Amniotic stem cell (primary cell): Measurements from ENCODE around the gene ANKRD6.

Experiments
- DNase-seq: peaks from one replicate; lab custom pipeline; 2025; lab: John Stamatoyannopoulos, UW

Gene ANKRD6

GRCh38 chr6:89509777-89510281 is 76.9 kb downstream of the ANKRD6 start:
- no peak for DNase-seq

DNA sequence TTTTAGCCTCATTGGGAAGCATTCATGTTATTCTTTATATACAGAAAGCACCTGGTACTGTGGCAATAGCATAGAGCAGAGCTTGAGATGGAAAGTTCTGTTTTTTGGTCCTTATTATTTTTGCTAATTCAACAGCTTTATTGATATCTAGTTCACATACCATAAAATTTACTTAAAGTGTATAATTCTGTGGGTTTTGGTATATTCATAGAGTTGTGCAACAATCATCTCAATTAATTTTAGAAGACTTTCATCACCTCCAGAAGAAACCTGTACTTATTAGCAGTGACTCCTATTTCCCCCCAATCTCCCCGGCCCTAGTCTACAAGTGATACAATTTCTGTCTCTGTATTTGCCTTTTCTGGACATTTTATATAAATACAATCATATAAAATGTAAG is 77.4 kb downstream of the ANKRD6 start:
- DNase-seq = no peak

- DNase-seq = no peak
Observed at GRCh38 chr6:89518352-89519055, 85.6 kb downstream of the ANKRD6 start.

GRCh38 chr6:89520736-89521135 is 87.8 kb downstream of the ANKRD6 start:
- DNase-seq = no peak

DNA sequence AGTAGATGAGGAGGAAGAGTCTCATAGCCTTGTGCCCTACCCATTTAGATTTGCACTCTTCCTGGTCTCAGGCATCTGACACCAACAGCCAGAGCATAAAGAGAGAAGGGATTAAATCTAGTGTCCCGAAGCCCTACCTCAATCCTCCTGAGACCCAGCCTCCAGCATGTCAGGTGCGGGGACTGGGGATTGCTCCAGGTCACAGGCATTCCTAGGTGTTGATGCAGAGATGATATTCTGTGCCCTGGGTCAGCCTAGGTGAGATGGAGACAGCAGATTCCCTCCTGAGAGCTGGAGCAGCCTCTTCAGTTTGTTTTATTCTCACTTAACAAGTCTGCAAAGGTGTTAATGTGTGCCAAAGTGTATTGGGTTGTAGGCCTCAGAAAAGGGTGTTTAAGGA is 89.8 kb downstream of the ANKRD6 start:
- no peak for DNase-seq

- DNase-seq = no peak
Observed at GRCh38 chr6:89525786-89526562, 93.0 kb downstream of the ANKRD6 start.

- no peak for DNase-seq
Observed at GRCh38 chr6:89526563-89526869, 93.6 kb downstream of the ANKRD6 start.

GRCh38 chr6:89527634-89528033 is 94.7 kb downstream of the ANKRD6 start:
- no peak for DNase-seq

GRCh38 chr6:89528866-89529265 is 95.9 kb downstream of the ANKRD6 start:
- DNase-seq = no peak

DNA sequence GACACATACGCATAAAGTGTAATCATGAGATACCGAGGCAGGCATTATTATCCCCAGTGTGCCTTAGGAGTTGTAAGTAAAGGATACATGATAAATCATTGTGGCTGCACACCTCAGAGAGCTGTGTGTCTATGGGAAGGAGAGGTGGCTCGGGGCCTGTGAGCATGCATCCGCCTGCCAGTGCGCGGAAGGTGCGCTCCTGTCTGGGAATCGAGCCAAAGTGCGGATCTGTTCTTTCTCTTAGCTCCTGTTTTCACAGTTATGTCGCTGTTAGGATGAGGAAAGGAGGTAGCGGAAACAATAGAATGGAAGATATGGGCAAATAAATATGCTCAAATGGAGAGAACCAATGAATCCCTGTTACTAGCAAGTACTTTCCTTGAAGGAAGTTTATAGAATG is 98.0 kb downstream of the ANKRD6 start:
- DNase-seq = no peak

- DNase-seq = no peak
Observed at GRCh38 chr6:89536231-89536630, 103.3 kb downstream of the ANKRD6 start.

GRCh38 chr6:89539779-89540178 is 106.8 kb downstream of the ANKRD6 start:
- no peak for DNase-seq

DNA sequence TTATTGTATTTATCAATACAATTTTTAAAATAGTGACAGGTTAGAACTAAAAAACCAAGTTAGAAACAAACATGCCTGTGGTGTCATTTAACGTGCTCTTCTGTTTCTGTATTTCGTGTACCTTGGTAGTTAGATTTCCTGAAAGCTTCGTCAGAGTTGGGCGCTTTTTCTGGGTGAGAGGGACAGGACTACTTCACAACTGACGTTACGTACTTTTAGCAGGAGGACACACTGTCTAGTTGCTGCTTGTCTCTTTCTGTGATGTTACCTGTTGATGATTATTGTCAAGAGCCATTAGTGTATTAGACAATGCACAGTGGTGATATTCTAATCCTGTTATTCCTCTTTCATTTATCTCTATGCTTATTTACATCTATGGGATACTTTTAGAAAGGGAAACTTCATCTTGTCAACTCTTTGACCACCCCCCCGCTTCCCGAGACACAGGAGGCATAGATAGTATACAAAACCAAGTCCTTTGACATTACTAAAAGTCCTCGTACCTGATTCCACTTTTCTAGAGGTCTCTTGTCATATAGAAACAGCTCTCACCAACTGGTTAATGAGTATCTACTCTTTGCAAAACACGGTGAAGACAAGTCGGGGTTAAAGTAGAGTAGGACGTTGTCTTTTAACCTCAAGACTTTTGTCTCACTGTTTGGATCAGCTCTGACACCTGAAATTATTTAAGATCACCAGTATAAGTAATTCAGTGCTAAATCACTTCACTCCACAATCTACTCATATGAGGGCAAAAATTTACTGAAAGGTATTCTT is 109.3 kb downstream of the ANKRD6 start:
- no peak for DNase-seq

GRCh38 chr6:89542866-89543265 is 109.9 kb downstream of the ANKRD6 start:
- DNase-seq = no peak

DNA sequence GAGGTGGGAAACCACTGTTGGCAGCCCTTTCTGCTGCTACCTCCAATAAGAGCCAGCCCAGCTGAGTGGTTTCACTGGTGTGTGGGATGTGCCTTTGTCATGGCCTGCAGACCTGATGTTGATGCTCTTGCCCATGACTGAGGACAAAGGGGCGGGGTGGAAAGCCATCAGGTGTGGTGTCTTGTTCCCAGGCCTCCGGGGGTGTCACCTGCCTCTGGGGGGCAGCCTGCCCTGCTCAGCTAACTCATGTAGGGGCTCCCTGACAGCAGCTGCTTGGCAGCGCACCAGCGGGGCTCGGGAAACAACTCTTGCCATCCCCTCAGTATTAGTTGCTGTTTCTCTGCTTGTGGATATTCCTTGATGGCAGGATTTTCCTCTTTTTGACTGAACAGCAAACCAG is 114.3 kb downstream of the ANKRD6 start:
- no peak for DNase-seq

DNA sequence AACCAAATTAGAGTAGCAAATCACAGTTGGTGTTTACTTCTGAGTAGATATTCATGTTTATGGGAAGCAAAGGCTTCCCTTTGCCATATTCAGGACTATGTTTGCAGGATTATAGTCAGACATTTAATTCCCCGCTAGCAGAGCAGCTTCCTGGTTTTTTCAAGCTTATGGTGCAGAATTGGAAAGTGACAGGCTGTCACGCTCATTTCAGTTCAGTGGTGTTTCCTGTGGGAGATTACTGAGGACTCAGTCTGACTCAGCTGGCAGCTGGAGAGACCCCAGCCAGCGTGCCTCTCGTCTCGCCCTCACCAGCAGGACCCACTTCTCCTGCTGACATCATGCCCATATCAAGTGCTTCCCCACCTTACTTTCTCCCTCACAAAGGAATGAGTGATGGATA is 120.5 kb downstream of the ANKRD6 start:
- no peak for DNase-seq

DNA sequence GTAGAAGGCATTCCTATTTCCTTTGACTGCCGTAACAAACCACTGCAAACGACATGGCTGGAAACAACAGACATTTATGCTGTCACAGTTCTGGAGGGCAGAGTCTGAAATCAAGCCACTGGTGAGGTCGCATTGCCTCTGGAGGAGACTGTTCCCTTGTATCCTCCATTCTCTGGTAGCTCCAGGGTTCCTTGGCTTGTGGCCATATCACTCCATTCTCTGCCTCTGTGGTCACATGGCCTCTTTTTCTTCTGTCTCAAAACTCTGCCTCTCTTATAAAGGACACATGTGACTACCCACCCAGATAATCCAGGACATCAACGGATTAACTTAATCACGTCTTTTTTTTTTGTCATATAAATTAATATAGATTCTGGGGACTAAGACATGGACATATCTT is 121.2 kb downstream of the ANKRD6 start:
- DNase-seq = no peak

DNA sequence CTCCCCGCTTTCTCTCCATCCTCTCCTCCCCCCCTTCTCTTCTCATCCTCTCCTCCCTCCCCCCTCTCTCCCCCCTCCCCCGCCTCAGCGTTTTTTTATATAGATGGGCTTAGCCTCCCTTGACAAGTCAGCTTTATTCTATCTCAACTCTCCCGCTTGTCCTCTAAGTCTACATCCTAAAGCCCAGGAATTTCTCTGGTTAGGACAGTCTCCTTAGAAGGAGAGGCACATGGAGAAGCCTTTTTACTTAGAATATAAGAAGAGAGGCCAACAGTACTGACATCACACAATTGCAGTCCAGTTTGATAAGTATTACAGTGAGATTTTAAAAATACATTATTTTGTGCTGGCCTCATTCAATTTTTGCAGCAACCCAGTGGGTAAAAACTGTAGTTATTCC is 122.1 kb downstream of the ANKRD6 start:
- DNase-seq = no peak

DNA sequence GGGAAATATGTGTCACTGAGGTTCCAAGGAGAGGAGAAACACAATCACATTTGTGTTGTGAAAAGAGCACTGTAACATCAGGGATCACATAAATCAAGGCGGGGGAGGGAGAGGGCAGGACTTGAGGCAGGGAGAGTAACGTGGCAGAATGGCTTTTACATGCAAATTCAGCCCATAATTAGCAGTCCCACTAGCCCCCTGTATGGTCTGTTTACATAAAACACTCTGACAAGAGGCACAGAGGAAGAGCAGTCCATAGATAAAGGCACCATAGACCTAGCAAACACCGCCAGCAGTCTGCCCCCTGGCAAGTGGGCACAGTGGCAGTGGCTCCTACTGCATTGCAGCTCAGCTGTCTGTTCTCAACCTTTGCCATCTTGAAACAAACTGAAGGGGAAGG is 122.9 kb downstream of the ANKRD6 start:
- DNase-seq = no peak

- DNase-seq = no peak
Observed at GRCh38 chr6:89559487-89559886, 126.5 kb downstream of the ANKRD6 start.

GRCh38 chr6:89562093-89562973 is 129.4 kb downstream of the ANKRD6 start:
- no peak for DNase-seq

GRCh38 chr6:89563866-89564265 is 130.9 kb downstream of the ANKRD6 start:
- no peak for DNase-seq
